NCI-H446 (cell line): Measurements from ENCODE around the gene GAS2L1.

ENCODE experiments used
- DNase-seq, 2 experiments: peaks; one replicate each; lab custom pipeline; 2025; lab: John Stamatoyannopoulos, UW

Gene GAS2L1

DNA sequence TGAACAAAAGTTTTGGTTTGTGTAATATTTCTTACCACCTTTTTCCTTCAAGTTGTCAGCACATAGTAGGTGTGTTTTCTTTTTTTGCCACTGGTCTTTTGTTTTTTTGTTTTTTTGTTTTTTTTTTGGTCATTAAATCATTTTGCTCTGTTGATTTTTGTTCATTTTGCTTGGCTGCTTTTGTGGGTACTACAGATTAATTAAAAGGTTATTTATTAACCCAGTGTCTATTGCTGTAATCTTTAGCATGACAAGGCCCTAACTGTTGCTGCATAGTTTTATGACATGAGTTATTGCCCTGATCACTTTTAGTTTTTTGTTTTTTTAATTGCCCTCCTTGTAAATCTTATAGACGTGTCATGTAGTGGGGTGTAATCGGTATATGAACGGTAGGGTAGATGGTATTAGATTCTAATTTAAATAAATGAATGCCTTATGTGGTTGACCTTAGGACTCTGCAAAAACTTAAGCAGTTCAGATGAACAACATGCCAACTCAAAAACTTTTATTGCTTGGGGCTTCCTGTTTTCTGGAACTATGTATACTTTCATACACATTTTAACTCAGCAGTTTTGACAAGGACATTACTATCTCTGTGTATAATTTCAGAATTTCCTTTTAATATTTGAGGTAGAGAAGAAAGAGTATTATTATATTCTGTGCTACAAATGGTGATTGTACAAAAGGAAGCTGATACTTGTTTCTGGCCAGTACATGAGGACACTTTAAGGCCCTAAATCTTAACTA is 30.5 kb upstream of the GAS2L1 start:
- no peak for DNase-seq

DNA sequence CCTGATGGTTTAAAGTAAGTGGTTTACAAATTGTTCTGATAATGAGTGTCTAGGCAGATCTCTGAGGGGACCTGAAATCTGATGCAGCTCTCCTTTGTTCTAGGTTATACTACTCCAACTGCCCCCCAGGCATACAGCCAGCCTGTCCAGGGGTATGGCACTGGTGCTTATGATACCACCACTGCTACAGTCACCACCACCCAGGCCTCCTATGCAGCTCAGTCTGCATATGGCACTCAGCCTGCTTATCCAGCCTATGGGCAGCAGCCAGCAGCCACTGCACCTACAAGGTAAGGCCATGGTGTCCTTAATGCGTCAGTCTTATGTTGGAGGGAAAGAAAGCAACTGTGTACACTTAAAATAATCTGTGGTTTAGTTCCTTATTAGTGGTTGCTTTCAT is 28.5 kb upstream of the GAS2L1 start:
- no peak for DNase-seq

DNA sequence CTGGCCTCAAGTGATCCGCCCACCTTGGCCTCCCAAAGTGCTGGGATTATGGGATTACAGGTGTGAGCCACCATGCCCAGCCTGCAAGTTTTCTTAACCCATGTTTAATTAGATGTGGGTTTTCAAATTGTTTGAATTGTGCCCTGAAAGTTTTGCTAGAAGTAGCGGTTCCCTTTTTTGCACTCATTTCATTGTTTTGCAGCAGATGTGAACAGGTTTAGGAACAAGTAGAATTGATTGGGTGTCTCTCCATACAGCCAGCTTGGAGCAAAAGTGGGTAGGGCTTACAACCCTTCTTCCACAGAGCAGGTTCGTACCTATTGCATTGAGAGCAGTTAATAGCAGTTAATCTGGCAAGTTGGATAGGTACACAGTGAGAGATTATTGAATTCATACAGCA is 22.3 kb upstream of the GAS2L1 start:
- no peak for DNase-seq

DNA sequence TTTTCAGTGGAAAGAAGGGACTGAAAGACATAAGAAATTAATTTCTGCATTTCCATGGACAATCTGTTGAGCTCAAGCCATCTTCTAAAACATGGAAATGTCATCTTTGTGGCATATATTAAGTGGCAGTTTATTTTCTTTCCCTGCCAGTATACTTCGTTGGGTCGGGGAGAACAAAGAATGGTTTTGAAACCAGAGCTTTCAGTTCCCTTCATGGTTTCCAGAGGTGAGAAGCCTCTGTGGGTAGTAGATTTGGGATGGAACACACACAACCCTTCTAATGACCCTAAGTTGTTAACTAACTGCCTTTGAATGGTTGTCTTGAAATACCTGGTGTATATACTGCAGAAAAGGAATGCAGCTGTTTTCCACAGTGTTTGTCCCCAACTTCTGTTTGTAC is 17.6 kb upstream of the GAS2L1 start:
- no peak for DNase-seq

DNA sequence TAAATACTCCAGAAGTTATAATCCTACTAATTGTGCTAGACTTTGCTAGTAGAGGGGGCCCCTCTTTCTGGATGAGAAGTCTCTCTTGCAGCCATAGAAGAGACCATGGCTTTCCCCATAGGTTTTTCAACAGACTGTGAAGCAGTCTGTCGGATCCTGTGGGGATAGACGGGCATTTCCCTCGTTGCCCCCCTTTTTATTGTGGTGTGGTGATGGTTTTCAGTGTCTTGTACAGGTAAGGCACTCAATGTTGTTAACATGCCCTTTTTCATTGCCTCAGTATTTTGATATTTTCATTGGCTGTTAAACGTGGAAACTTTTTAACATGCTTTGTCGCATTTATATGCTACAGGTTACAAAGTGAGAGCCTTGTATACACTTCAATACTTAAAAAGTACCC is 16.4 kb upstream of the GAS2L1 start:
- no peak for DNase-seq

DNA sequence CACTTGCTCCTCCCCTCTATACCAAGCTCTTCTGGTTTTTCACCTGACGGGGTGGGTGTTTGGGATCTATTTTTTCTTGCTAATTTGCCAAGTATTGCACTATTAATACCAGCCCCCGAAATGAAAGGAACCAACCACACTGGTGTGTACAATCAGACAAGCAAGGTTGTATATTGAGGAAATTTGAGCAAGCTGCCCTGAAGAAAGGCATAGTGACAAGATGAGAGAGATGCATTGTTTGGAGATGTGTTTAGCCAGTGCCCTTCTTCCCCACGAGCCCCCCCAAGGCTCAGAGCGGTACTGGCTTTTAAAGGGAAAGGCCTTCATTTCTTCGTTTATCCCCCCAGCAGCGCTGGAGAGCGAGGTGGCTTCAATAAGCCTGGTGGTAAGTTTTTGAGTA is 15.2 kb upstream of the GAS2L1 start:
- DNase-seq = no peak

DNA sequence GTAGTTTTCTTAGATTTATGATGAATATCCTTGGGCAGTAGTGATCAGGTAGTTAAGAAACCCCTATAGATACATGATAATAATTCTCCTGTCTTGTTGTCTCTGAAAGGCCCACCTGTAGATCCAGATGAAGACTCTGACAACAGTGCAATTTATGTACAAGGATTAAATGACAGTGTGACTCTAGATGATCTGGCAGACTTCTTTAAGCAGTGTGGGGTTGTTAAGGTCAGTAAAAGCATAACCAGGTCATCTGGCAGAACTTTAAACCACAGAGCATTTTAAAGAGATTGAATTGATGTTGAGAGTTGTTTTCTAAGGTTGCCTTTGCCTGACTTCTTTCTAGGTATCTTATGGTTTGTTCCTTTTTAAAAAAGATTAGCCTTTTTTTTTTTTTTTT is 14.1 kb upstream of the GAS2L1 start:
- DNase-seq = no peak

DNA sequence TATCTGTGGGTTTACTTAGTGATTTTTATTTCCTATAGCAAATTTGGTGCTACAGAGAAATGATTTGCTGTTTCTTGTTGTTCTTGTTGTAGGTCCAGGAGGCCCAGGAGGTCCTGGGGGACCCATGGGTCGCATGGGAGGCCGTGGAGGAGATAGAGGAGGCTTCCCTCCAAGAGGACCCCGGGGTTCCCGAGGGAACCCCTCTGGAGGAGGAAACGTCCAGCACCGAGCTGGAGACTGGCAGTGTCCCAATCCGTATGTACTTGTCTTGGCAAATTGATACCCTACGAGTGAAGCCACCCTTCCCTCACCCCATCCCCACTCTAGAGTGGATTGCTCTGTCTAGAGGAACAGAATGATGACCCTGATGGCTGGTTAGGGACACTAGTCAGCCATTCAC is 7.8 kb upstream of the GAS2L1 start:
- DNase-seq = no peak

DNA sequence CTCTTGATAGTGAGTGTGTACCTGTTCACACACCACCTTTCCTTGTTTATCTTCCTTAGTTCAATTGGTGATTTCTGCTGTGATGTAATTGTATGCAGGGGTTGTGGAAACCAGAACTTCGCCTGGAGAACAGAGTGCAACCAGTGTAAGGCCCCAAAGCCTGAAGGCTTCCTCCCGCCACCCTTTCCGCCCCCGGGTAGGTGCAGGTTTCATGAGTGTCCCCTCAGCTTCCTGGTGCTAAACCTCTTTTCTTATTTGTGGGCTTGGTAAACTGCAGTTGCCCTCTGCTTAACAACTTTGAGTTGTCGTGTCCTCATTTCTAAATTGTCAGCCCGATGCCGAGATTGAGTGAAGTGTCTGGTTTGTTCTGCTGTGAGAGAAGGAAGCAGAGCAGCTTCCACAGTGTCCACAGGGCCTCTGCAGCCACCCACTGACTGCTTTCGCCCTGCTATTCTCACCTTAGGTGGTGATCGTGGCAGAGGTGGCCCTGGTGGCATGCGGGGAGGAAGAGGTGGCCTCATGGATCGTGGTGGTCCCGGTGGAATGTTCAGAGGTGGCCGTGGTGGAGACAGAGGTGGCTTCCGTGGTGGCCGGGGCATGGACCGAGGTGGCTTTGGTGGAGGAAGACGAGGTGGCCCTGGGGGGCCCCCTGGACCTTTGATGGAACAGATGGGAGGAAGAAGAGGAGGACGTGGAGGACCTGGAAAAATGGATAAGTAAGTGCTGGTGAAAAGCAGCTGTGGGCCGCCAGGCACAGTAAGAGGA is 7.1 kb upstream of the GAS2L1 start:
- DNase-seq = no peak

DNA sequence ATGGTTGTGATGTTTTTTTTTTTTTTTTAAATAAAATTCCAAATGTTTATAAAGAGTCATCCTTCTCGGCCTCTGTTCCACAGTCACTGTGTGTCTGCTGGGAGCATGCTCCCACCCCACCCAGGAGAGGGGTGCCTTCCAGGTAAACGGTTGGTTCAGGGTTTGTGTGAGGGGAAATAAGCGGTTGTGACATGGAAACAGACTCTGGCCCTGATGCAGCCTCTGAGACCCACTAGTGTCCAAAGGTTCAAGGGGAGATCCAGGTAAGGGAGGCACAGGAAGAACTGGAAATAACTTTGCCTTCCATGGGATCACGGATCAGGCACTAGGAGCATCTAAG is 6.0 kb upstream of the GAS2L1 start:
- DNase-seq = no peak

DNA sequence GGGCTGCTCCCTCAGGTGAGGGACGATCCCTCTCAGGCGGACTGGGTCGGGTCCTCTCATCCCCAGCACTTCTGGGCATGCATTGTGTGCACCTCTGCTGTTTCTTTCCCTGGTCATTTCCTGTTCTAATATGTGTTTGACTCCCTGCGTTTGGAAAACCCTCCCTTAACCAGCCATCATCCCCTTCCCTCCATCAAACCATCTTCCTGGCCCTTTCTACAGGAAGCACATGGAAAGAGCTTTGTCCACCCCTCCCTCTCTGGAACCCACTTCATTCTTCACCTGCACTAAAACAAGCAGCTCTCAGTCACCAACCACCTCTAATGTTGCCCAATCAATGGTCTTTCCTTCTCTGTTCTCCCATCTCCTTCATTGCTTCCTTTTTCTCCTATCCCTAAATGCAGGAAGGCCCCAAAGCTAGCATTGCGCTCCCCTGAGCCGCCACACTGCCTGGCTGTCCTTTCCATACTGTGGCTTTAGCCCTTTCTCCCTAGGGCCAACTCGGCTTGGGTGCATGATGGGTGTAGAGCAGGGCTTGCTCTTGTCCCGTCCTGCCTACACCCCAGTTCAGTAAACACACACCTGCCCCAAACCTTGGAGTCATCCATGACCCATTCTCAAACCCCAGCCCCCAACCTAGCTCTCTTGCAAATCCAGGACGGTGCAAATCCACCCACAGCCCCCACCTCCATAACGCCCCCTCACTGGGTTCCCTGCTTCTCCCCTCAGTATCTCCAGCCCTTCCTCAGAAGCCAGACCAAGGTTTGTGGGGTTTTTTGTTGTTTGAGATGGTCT is 5.4 kb upstream of the GAS2L1 start:
- DNase-seq = no peak

DNA sequence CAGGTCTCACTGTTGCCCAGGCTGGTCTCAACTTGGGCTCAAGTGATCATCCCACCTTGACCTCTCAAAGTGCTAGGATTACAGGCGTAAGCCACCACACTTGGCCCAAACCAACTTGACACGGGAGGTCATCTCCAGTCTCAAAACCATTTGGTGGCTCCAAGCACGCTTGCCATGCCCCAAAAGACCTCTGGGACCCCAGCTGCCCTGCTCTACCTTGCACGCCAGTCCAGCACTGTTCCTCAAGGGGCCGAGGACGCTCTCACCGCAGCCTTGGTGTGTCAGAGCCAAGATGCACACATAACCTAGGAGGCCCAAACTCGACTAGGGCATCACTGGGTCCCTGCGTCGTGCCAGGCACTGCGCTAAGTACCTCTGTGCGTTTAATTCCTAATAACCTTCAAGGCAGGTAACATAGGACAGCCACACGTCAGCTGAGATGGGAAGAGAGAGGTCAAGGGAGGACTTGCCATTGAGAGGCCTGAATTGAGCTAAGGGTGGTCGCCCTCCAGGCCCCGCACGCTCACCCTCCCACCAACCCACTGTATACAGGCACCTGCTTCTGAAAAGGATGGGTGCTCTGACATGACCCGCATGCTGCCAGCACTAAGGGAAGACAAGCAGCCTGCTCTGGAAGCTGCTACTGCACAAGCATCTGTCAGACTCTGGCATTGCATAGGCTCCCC is 4.6 kb upstream of the GAS2L1 start:
- DNase-seq = no peak

DNA sequence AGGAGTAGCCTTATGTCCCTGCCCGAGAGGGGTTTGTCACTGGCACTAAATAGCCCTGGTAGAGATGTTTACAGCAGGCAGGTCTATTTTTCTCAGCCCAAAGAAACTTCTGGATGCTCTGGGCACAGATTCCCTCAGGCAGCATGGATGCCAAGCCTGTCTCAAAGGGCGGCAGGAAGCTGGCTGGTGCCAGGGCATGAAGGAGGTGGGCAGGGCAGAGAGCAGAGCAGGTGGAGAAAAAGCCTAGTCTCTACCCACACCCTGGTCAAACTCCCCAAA is 4.1 kb upstream of the GAS2L1 start:
- DNase-seq = peak; percentile 55 to 76

DNA sequence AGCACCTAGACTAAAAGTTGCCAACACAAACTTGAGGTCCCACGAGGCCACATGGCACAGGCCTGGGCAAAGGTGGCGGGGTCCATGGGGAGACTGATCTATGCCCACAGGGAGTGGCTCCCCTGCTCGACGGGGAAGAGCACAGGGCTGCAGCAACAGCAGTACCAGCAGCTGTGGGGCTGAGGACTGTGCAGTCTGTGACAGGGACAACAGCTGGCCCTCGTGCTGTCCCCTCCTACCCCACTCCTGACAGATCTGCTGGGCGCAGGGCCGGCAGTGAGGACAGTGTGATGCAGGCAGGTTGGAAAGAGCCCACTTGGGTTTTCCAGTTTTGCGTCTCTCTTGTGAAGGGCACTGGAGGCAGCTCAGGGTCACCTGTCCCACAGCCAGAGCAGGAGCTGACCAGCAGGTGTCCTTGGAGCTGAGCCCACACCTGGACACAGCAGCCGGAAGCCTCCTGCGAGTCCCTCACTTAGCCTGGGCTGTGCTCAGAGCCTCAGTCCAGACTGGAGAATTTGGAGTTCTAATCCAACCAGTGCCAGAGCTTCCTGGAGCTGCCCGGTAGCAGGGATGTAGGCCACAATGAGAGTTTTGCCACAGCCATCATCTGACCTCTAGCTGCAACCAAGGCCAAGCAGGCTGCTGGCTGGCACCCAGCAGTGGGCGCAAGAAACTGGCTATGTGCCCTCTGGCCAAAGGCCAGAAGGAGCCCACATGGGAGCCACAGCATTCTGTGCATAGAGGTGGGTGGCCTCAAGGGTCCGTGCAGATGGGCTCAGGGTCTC is 3.6 kb upstream of the GAS2L1 start:
- peak in 1 of 2 experiments; percentile 41 for DNase-seq

DNA sequence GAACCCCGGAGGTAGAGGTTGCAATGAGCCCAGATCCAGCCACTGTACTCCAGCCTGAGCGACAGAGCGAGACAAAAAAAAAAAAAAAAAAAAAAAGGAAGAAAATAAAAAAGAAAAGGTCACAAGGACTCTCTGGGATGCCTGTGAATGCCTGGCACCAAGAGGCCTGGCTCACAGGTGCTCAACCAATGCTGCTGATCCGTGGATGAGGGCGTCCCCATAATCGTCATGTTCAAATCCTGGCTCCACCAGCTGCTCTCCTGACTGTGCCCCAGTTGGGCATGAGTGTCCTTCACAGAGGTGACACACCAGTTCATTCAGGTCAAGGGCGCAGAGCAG is 645 bp upstream of the GAS2L1 start:
- DNase-seq = no peak

DNA sequence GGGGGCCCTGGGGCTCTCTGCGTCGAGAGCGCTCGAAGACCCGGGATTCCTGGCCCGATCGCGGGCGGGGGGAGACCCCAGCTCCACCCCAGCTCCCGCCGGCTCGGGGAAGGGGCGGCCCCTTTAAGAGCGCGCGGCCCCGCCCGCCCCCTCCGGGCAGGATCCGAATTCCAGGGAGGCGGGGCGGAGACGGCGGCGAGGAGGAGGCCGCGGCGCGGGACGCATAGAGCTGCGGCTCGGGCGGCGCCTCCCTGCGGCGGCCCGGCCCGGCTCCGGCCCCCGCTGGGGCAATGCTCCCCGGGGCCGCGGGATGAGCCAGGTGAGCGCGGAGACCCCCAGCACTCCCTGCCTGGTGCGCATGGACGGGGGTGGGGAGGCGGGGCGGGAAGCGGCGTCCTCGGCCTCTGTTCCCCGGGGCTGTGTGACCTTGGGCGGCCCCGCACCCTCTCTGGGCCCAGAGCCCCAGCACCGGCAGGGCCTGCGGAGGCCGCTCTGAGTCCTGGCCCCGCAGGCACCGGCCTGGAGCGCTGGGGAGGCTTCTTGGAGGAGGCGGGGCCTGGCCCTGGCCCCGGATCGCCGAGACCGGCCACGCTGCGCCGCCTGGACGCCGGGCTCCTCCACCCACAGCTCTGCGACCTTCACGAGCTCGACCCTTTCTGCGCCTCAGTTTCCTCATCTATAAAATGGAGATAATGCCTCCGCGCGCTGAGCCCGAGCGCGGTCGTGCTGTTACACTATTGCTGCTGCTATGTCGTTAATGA is 565 bp downstream of the GAS2L1 start:
- peak; percentile 69 to 85 for DNase-seq

DNA sequence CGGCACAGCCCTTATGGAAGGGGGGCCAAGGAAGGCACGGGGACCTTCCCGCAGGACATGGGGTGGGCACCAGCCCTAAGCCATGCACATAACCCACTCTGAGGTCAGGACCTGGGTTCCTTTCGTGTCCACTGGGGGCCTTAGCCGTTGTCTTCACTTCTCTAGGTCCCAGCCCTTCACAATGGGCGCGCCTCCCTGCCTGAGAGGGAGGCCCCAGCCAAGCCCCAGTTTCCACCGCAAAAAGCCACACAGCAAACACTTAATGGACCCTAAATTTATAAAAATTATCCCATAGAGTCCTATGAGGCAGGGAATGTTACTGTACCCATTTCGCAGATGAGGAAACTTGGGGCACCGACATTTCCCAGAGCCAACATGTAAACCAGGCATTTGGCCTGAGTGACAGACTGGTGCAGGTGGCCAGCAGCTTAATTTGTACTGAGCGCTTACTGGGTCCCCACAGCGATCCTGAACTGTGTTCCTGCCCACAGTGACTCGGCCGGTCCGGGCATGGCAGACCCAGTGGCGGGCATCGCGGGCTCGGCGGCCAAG is 1.2 kb downstream of the GAS2L1 start:
- no peak for DNase-seq

DNA sequence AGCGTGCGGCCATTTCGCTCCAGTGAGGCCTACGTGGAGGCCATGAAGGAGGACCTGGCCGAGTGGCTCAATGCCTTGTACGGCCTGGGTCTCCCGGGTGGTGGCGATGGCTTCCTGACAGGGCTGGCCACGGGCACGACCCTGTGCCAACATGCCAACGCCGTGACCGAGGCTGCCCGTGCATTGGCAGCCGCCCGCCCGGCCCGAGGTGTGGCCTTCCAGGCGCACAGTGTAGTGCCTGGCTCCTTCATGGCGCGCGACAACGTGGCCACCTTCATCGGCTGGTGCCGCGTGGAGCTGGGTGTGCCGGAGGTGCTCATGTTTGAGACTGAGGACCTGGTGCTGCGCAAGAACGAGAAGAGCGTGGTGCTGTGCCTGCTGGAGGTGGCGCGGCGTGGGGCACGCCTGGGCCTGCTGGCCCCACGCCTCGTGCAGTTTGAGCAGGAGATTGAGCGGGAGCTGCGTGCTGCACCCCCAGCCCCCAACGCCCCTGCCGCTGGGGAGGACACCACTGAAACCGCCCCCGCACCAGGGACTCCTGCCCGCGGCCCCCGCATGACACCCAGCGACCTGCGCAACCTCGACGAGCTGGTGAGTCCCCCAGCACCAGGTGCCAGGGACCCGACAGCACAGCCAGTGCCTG is 1.8 kb downstream of the GAS2L1 start:
- no peak for DNase-seq

DNA sequence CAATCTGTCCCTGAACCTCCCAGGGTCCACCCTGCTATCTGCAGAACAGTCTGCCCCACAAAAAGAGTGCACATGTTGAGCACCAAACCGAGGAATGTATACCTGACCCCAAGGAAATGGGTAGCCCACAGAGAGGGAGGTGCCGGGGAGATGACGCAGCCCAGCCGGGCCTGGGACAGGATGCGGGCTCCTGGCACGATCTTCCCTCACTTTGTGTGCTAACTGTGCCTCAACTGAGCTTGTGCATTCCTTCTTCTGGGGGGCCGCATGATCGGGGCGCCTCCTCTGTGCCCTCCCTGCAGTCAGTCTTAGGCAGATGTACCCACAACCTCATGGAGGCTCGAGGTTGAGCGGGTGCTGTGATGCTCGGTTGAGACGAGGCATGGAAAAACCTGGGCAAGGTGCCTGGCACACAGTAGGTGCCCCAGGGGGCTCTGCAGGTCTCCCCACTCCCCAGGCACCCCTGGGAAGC is 2.4 kb downstream of the GAS2L1 start:
- DNase-seq = no peak

DNA sequence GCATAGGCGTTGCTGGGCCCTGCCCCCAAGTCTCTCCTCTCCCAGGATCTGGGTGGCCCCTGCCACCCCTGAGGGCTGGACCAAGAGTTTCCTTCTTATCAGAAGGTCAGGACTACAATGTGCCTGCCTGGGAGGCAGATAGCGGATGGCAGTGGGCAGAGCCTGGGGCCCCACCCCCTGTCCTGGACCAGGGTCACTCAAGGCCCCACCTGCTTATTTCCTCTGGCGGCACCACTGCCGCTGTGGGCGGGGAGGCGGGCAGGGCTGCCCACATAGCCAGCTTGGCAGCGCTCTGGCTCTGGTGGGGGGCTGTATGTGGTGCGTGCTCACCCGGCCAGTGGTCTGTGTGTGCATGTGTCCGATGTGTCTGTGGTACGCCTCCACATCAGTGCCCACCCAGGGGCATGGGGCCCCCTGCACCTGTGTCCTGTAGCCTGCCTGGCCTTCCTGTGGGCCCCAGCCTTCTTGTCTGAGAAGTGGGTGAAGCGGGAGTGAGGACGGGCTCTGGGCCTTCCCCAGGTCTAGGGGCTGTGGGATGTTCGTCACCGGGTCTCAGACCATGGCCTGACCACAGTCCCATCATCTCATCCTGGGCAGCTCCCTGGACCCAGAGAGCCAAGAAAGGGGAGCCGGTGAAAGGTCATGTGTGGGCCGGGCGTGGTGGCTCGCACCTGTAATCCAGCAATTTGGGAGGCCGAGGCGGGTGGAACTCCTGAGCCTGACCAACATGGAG is 3.0 kb downstream of the GAS2L1 start:
- no peak for DNase-seq
